OCI-LY7 (cell line): Measurements from ENCODE around the gene CYP4A11.
"Not testable (repeated sequence)": the region's sequence is repeated elsewhere in the genome, so short reads cannot be mapped to it uniquely, and the experiment has no call there.

Source experiments
- EZH2phosphoT487 ChIP-seq: fragments of 200-600 bp; sonication (generic); IDR thresholded peaks from 2 replicates; pipeline ENCODE4 v1.6.1; 2018; ENCODE audit warnings: low read depth, borderline replicate concordance, mild to moderate bottlenecking, mixed run types, antibody characterized with exemption, low read length, moderate library complexity, mixed read lengths
- TF ChIP-seq, protein P1 (sequence below): fragments of 200-600 bp; sonication (generic); conservative IDR thresholded peaks from 2 replicates; pipeline ENCODE4 v1.5.1; 2014; ENCODE audit warnings: mild to moderate bottlenecking, antibody characterized with exemption, low read length, moderate library complexity, mixed read lengths

DNA sequence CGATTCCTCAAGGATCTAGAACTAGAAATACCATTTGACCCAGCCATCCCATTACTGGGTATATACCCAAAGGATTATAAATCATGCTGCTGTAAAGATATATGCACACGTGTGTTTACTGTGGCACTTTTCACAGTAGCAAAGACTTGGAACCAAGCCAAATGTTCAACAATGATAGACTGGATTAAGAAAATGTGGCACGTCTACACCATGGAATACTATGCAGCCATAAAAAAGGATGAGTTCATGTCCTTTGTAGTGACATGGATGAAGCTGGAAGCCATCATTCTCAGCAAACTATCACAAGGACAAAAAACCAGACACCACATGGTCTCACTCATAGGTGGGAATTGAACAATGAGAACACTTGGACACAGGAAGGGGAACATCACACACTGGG lies 59.6 kb downstream of the CYP4A11 start:
- TF ChIP-seq, protein P1, sequence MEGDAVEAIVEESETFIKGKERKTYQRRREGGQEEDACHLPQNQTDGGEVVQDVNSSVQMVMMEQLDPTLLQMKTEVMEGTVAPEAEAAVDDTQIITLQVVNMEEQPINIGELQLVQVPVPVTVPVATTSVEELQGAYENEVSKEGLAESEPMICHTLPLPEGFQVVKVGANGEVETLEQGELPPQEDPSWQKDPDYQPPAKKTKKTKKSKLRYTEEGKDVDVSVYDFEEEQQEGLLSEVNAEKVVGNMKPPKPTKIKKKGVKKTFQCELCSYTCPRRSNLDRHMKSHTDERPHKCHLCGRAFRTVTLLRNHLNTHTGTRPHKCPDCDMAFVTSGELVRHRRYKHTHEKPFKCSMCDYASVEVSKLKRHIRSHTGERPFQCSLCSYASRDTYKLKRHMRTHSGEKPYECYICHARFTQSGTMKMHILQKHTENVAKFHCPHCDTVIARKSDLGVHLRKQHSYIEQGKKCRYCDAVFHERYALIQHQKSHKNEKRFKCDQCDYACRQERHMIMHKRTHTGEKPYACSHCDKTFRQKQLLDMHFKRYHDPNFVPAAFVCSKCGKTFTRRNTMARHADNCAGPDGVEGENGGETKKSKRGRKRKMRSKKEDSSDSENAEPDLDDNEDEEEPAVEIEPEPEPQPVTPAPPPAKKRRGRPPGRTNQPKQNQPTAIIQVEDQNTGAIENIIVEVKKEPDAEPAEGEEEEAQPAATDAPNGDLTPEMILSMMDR: not testable (repeated sequence)
- TF ChIP-seq EZH2phosphoT487: not testable (repeated sequence)
